ENCODE data around the gene LGALS3BP.

Gene LGALS3BP

GRCh38 chr17:79014158-79014758 is 34.5 kb upstream of the LGALS3BP start:
- no peak for DNase-seq

- DNase-seq, result peak; percentile 17
Measured at GRCh38 chr17:79012563-79013134, 32.9 kb upstream of the LGALS3BP start.

DNA sequence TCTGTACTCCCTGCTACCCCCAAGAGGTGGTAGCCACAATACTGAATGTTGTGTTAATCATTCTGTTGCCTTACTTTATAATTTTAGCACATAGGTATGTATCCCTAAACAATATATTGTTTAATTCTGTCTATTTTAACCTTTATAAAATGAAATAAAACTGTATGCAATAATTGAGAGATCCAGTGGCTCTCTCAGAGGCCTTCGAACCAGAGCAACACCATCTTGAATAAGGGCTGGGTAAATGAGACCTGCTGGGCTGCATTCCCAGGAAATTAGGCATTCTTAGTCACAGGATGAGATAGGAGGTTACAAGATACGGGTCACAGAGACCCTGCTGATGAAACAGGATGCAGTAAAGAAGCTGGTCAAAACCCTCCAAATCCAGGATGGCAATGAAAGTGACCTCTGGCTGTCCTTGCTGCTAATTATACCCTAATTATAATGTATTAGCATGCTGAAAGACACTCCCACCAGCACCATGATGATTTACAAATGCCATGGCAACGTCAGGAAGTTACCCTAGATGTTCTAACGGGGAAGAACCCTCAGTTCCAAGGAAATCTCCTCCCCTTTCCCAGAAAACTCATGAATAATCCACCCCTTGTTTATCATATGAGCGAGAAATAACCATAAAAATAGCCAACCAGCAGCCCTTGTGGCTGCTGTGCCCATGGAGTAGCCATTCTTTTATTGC is 31.9 kb upstream of the LGALS3BP start:
- no peak for DNase-seq

DNA sequence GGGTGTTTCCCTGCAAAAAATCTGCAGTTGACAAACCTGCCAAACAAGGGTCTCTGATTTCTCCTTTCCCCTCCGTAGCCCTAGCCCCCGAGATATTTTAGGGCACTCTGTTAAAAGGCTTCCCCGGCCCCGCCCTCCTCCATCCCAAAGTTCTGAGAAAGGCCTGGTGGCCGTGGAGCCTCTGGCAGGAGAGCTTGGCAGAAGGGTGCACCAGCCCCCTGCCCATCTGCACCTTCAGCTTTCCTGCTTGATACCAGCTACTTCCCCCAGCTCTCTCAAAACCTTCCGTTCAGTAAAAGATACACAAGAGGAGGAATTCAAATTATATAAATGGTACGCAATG is 30.6 kb upstream of the LGALS3BP start:
- no peak for DNase-seq

DNA sequence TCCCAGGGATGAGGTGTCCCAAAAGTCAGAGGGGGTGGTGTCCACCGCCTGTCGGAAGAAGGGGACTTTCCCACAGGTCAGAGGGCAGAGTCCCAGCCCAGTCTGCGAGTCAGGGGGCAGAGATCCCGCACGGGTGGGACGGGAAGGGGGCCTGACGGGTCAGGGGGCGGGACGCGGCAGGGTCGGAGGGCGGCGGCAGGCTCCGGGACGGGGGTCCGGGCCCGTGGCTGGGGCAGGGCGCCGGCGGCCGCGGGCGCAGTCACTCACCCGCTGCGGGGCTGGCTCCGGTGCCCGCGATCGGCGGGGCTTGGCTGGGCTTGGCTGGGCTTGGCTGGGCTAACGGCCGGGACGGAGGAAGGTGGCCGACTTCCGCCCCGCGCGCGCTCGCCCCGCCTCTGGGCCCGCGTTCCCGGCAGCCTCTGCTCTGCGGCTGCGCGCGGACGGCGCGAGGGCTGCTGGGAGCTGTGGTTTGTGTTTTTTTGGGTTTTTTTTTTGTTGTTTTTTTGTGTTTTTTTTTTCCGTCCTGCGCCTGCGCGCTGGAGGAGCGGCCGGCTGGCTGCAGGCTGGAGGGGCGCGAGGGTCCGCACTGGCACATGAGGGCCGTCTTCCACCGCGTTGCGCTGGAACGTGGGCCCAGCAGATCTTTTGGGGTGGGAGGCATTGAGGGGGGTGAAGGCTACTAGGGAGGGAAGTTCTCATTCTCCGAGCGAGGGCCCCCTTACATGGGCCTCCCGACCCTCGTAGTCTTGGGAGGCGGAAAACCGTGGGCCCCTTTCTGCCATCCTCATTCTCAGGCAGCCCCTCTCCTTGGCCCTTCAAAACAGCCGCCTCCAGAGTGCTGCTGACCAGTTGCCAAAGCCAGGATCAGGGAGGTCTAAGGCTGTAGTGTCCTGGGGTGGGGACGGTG is 29.9 kb upstream of the LGALS3BP start, which contains the start of gene CANT1:
Gene CANT1, minus strand, starts transcription at position 368 of the 907 bp plus-strand sequence. CDS start 12,142 bp downstream, outside the sequence.
- peak; percentile 89 for DNase-seq

GRCh38 chr17:79008666-79009387 is 29.1 kb upstream of the LGALS3BP start:
- DNase-seq, result no peak

DNA sequence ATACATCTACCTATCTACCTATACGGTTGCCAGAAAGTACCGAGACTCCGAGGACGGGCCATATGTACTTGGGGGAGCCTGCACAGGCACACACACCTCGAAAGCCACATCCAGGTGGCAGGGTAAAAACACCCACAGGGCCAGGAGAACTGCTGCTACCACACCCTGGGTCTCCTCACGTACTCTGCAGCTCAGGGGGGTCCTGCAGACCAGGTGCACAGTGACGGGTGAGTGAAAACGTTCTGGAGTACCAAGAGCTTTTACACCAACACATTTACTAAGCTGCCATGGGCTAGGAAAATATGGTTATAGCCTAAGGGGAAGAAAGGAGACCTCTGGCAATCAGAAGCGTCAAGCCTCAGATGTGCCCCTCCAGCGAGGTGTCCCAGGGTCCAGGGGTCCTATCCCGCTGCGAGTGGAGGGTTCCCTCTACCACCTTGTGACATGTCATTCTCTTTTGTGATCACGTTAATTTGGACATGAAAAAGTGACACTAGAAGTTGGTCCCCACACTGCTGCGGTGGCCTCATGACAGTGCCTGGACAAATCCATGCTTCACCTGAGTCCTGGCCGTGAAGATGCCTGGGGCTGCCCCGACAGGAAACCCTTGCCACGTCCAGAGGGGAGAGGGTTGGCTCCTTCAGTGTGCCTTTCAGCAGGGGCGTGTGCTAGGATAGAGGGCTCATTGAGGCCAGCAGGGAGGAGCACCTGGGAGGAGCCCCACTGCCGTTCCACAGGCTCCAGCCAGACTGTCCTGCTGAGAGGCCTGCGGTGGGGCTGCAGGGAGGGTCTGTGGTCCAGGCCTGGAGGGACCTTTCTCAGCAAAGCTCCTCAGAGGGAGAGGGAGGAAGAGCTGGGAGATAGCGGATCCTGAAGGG is 28.0 kb upstream of the LGALS3BP start:
- DNase-seq, result peak; percentile 52

DNA sequence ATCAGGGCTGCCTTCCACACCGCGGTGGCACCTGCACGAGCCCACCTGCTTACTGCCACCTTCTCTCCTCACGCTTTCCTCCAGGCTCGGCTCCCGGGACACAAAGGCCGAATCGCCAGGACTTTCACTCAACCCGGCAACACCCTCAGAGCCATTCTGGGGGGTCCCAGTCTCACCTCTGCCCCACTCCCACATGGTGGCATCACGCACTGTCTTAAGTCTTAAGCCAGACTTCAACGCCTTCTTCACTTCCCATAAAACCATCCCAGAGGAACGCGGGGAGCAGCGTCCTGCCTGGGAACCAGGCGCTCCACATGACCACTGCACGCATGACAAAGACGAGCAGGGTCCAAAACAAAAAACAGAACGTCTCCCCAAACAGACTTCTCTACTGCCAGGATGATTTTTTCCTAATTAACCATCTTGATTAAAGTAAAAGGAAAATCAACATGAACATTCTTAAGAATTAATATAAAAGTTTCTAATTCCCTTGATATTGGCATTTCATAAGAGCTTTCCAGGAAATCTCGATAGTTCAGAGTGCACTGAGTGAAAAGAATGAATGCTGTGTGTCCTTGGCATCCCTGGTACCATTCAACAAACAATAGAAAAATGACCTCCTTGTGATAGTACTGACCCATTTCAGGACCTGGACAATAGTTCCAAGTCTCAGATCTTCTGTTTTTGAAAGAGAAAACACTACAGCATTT is 27.2 kb upstream of the LGALS3BP start:
- peak; percentile 40 for DNase-seq

DNA sequence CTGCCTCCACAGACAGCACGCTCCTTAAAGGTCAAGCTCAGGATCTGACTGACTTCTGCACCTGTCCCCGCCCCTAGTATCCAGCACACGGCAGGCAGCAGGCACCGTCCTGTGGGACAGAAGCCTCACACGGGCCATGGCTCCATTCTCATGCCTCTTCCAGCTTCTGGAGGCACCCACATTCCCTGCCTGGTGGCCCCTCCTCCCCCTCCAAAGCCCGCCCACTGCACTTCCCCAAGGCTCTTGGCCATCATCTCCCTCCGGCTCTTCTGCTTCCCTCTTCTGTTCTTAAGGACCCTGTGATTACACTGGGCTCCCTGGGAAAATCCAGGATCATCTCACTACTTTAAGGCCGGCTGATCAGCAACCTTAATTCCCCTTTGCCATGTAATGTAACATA is 26.3 kb upstream of the LGALS3BP start:
- peak; percentile 44 for DNase-seq

- peak; percentile 50 for DNase-seq
Measured at GRCh38 chr17:79005063-79005861, 25.5 kb upstream of the LGALS3BP start.

DNA sequence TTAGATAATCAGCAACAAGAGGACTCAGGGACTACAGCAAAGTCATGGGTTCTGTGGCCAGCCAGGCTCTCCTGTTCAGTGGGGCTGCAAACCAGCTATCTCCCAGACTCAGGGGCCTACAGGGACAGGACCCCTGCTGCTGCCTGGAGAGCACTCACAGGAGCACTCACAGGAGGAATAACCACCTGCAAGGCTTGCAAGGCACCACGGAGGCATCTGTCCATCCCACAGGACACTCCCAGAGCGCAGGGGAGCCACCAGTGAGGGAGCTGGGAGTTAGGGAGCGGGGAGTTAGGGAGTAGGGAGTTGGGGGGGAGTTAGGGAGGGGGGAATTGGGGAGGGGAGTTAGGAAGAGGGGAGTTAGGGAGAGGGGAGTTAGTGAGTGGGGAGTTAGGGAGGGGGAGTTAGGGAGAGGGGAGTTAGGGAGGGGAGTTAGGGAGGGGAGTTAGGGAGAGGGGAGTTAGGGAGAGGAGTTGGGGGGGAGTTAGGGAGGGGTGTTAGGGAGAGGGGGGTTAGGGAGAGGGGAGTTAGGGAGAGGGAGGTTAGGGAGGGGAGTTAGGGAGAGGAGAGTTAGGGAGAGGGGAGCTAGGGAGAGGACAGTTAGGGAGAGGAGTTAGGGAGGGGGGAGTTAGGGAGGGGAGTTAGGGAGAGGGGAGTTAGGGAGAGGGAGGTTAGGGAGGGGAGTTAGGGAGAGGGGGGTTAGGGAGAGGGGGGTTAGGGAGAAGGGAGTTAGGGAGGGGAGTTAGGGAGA is 24.1 kb upstream of the LGALS3BP start:
- DNase-seq, result peak; percentile 40

GRCh38 chr17:79002796-79003593 is 23.3 kb upstream of the LGALS3BP start:
- peak; percentile 47 for DNase-seq

DNA sequence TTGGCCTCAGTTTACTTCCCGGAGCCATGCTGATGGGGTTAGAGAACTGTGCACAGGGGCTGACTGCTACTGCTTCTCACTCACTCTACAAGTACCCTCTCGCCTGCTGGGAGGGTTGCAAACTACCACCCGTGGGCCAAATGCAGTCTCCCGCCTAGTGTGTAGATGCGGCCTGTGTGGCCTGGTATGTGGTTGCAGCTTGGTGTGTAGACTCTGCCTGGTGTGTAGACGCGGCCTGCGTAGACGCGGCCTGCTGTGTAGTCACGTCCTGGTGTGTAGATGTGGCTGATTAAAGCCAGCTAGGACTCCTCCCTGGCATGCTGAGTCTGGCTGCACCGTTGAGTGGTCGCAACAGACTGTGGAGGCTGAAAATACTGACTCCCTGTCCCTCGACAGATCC is 22.6 kb upstream of the LGALS3BP start:
- DNase-seq, result peak; percentile 36

DNA sequence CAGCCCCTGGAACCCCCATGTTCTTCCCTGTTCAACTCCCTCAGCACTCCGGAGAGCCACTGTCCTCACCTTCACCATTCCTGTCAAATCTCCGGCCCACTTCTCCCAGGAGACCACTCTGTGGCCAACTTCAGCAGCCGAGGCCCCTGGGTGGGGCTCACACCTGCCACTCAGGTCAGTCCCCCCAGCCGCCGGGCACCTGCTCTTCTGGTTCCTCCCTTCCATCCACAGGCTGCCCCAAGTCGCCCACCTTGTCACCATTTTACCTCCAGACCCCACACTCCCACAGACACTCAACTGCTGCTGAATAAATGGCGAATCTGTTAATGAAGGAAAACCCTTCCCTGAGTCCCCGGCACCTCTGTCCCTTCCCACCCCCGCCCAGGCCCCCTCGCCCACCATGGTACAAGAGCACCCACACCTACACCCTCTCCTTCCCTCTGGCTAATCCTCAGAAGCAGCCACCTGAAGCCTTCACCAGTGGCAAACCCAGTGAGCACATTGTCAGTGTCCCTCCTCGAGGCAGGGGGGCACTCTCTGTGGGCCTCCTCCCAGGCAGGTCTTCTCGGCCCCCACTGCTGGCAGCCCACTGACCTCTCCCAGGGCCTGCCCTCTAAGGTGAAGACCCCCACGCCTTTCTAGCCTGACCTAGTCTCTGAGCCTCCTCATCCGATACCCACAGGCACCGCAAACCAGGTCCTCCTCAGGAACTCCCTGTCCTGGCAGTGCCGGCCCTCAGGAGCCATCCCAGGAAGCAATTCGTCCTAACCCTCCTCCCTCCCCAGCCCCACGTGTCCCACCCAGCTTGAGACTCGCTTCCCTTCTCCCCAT is 21.7 kb upstream of the LGALS3BP start:
- DNase-seq, result peak; percentile 50

DNA sequence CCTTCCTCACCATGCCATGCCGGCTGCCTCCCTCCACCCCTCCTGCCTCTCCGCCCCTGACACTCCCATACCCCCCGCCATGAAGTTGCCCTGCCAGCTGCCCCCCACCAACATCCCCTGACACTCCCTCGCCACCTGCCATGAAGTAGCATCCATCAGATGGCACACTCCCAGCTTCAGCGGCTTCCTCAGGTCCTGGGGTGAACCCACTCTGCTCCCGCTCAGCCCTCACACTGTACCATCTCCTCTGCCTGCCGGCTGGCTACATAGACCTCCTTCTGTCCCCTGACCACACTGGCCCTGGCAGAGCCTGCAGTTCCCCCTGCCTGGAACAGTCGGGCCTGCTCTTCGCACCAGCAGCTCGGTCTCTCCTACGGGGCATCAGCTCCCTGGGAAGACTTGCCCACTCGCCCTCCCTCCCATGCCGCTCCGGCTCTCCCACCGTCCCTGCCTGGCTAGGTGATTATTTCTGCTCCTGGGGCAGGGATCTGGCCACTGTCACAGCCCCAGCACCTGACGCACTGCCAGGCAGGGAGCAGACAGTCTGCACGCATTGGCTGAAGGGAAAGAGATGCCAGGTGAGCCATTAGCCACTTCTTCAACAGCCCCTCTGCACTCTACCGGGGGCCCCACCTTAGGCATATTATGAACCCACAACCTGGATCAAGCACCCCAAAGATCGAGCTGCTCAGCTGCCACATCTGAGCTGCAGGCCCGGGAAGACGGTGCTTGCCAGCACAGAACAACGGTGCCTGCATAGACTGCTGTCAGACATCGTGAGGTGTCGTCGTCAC is 20.9 kb upstream of the LGALS3BP start:
- DNase-seq, result peak; percentile 47

DNA sequence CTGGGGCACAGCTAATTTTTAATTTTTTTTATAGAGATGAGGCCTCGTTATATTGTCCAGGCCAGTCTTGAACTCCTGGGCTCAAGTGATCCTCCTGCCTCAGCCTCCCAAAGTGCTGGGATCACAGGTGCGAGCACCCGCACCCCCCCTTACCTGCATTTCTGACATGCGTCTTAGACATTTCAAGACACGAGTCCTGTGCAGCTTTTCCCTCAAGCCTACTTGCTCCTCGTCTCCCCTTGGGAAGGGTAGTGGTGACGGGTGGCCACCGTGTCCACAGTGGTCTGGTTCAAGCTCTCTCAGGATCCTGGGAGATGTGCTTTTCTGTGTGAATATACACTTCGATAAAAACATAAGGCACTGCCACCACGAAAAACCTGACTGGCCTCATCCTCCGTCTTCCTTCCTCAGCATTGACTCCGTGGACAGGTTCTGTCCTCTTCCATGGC is 20.2 kb upstream of the LGALS3BP start:
- DNase-seq, result peak; percentile 26

All from activated CD8-positive, alpha-beta memory T cell treated with anti-CD3 and anti-CD28 coated beads, Interleukin-2, amount 50 U/mL, for 48 hours (primary cell).